HEK293 (cell line): ENCODE measurements around the gene NAP1L2.

ENCODE experiments used
- CTCF ChIA-PET: fragments of 350-600 bp; formaldehyde crosslinking; extraction: SDS; loops from one replicate; lab custom pipeline; 2021; ENCODE audit warnings: antibody characterized with exemption; lab: Yijun Ruan, JAX
- POLR2A ChIA-PET: fragments of 300-600 bp; formaldehyde crosslinking; extraction: SDS; loops from one replicate; lab custom pipeline; 2020; ENCODE audit warnings: antibody characterized with exemption, inconsistent platforms; lab: Yijun Ruan, JAX
- H3K27ac ChIP-seq: fragments of 200-500 bp; sonication (Bioruptor generic); 2 replicates; pipeline ENCODE4 v1.5.1; 2014; ENCODE audit warnings: low read depth, low read length, control low read depth, inconsistent platforms; ENCODE audit errors: extremely low read depth
- H3K36me3 ChIP-seq, 2 experiments: fragments of 200-500 bp in 1 of 2; sonication (Bioruptor generic) in 1 of 2; 1 replicate in 1 of 2; 2 replicates in 1 of 2; pipeline ENCODE4 v1.5.1; 2014 to 2017; ENCODE audit warnings: inconsistent platforms in 2 of 2, low read length in 2 of 2; ENCODE audit not compliant: control insufficient read depth in 2 of 2, insufficient read depth in 1 of 2
- H3K4me1 ChIP-seq: fragments of 200-500 bp; sonication (Bioruptor generic); 2 replicates; pipeline ENCODE4 v1.5.1; 2014; ENCODE audit warnings: mild to moderate bottlenecking, low read length, inconsistent platforms; ENCODE audit not compliant: control insufficient read depth, insufficient read depth
- H3K4me3 ChIP-seq: 2 replicates; pipeline ENCODE4 v1.5.1; 2011; ENCODE audit warnings: low read depth, mild to moderate bottlenecking, control low read depth, low read length, moderate library complexity
- H3K9me3 ChIP-seq: fragments of 200-500 bp; sonication (Bioruptor generic); 2 replicates; pipeline ENCODE4 v1.5.1; 2014; ENCODE audit warnings: low read depth, low read length, inconsistent platforms; ENCODE audit not compliant: control insufficient read depth, insufficient read depth
- FEZF1 ChIP-seq: fragments of 450-650 bp; formaldehyde crosslinking; IDR thresholded peaks from 2 replicates; pipeline ENCODE4 v1.5.1; 2016; ENCODE audit warnings: missing biosample characterization, missing genetic modification characterization
- KLF9 ChIP-seq: fragments of 450-650 bp; formaldehyde crosslinking; IDR thresholded peaks from 2 replicates; pipeline ENCODE4 v1.5.1; 2016; ENCODE audit warnings: missing biosample characterization, missing genetic modification characterization, low read depth
- MEIS1 ChIP-seq: sonication (generic); formaldehyde crosslinking; IDR thresholded peaks from 2 replicates; pipeline ENCODE4 v1.8.1; 2022; ENCODE audit warnings: missing genetic modification reagents, mild to moderate bottlenecking, borderline replicate concordance
- MZF1 ChIP-seq: fragments of 450-650 bp; formaldehyde crosslinking; IDR thresholded peaks from 2 replicates; pipeline ENCODE4 v1.5.1; 2017; ENCODE audit warnings: missing biosample characterization, missing genetic modification characterization, borderline replicate concordance
- PRDM1 ChIP-seq: fragments of 450-650 bp; formaldehyde crosslinking; IDR thresholded peaks from 2 replicates; pipeline ENCODE4; 2016; ENCODE audit warnings: missing biosample characterization, missing genetic modification characterization
- SALL2 ChIP-seq: fragments of 450-650 bp; formaldehyde crosslinking; IDR thresholded peaks from 2 replicates; pipeline ENCODE4 v1.5.0; 2017; ENCODE audit warnings: missing biosample characterization, mild to moderate bottlenecking, missing genetic modification characterization, borderline replicate concordance
- ZBTB26 ChIP-seq: fragments of 450-650 bp; formaldehyde crosslinking; optimal IDR thresholded peaks from 2 replicates; pipeline ENCODE3; 2016; ENCODE audit warnings: missing biosample characterization, mild to moderate bottlenecking, missing genetic modification characterization
- ZNF132 ChIP-seq: fragments of 450-650 bp; formaldehyde crosslinking; IDR thresholded peaks from 2 replicates; pipeline ENCODE4 v1.5.1; 2017; ENCODE audit warnings: missing biosample characterization, missing genetic modification characterization, borderline replicate concordance
- ZNF138 ChIP-seq: fragments of 450-650 bp; formaldehyde crosslinking; IDR thresholded peaks from 2 replicates; pipeline ENCODE4 v1.5.1; 2016; ENCODE audit warnings: missing biosample characterization, missing genetic modification characterization, borderline replicate concordance
- ZNF24 ChIP-seq: fragments of 450-650 bp; formaldehyde crosslinking; IDR thresholded peaks from 2 replicates; pipeline ENCODE4 v1.5.1; 2016; ENCODE audit warnings: missing biosample characterization, missing genetic modification characterization
- ZNF274 ChIP-seq, 2 experiments: fragments of 200-500 bp in 1 of 2; fragments of 450-650 bp in 1 of 2; sonication (Bioruptor generic) in 1 of 2; formaldehyde crosslinking in 1 of 2; IDR thresholded peaks; 2 replicates each; pipeline versions ENCODE4 v1.5.1 to v1.6.1; 2014 to 2016; ENCODE audit warnings: borderline replicate concordance in 1 of 2, inconsistent platforms in 1 of 2, low read length in 1 of 2, missing biosample characterization in 1 of 2, missing genetic modification characterization in 1 of 2
- ZNF394 ChIP-seq: fragments of 450-650 bp; formaldehyde crosslinking; IDR thresholded peaks from 2 replicates; pipeline ENCODE4 v1.5.1; 2016; ENCODE audit warnings: missing biosample characterization, missing genetic modification characterization, mild to moderate bottlenecking, moderate library complexity, borderline replicate concordance
- ZNF426 ChIP-seq: fragments of 450-650 bp; formaldehyde crosslinking; IDR thresholded peaks from 2 replicates; pipeline ENCODE4 v1.5.1; 2017; ENCODE audit warnings: missing biosample characterization, missing genetic modification characterization, mild to moderate bottlenecking, inconsistent platforms, moderate library complexity
- ZNF544 ChIP-seq: fragments of 450-650 bp; formaldehyde crosslinking; IDR thresholded peaks from 2 replicates; pipeline ENCODE4 v1.5.0; 2017; ENCODE audit warnings: missing biosample characterization, missing genetic modification characterization
- ZNF555 ChIP-seq: fragments of 450-650 bp; formaldehyde crosslinking; conservative IDR thresholded peaks from 2 replicates; pipeline ENCODE4 v1.5.1; 2017; ENCODE audit warnings: missing biosample characterization, mild to moderate bottlenecking, missing genetic modification characterization, inconsistent platforms
- ZNF571 ChIP-seq: fragments of 450-650 bp; formaldehyde crosslinking; IDR thresholded peaks from 2 replicates; pipeline ENCODE4 v1.5.0; 2017; ENCODE audit warnings: missing biosample characterization, missing genetic modification characterization
- ZNF777 ChIP-seq: fragments of 450-650 bp; formaldehyde crosslinking; IDR thresholded peaks from 2 replicates; pipeline ENCODE4 v1.5.1; 2017; ENCODE audit warnings: missing biosample characterization, missing genetic modification characterization, borderline replicate concordance
- ZNF785 ChIP-seq: fragments of 450-650 bp; formaldehyde crosslinking; IDR thresholded peaks from 2 replicates; pipeline ENCODE4 v1.5.1; 2016; ENCODE audit warnings: missing biosample characterization, missing genetic modification characterization
- ZNF830 ChIP-seq: fragments of 450-650 bp; IDR thresholded peaks from 2 replicates; pipeline ENCODE4 v1.5.0; 2018; ENCODE audit warnings: missing biosample characterization, missing genetic modification characterization, low read depth, mild to moderate bottlenecking, moderate library complexity
- TF ChIP-seq, protein P1 (sequence below): fragments of 450-650 bp; formaldehyde crosslinking; IDR thresholded peaks from 2 replicates; pipeline ENCODE4 v1.5.1; 2016; ENCODE audit warnings: missing biosample characterization, missing genetic modification characterization
- TF ChIP-seq, protein P2 (sequence below): fragments of 450-650 bp; IDR thresholded peaks from 2 replicates; pipeline ENCODE4 v1.5.1; 2018; ENCODE audit warnings: missing biosample characterization, missing genetic modification characterization
- TF ChIP-seq, protein P3 (sequence below): fragments of 450-650 bp; formaldehyde crosslinking; IDR thresholded peaks from 2 replicates; pipeline ENCODE4; 2016; ENCODE audit warnings: missing biosample characterization, missing genetic modification characterization
- TF ChIP-seq, protein P4 (sequence below): fragments of 450-650 bp; formaldehyde crosslinking; IDR thresholded peaks from 2 replicates; pipeline ENCODE4 v1.5.1; 2017; ENCODE audit warnings: missing biosample characterization, missing genetic modification characterization

Gene NAP1L2

GRCh38 chrX:73239242-73239641, 24.6 kb upstream of the NAP1L2 start (continued):
- TF ChIP-seq ZNF426 (tag by site-specific recombination) = no peak
- no peak for TF ChIP-seq ZNF571 (tag by site-specific recombination)
- TF ChIP-seq ZNF274 (IDR thresholded peaks at IDR 0.05; ENCODE audit: low read length) = no peak
- no peak for TF ChIP-seq ZNF274 (tag by site-specific recombination; IDR thresholded peaks at IDR 0.05; ENCODE audit: borderline replicate concordance)
- TF ChIP-seq, protein P1, sequence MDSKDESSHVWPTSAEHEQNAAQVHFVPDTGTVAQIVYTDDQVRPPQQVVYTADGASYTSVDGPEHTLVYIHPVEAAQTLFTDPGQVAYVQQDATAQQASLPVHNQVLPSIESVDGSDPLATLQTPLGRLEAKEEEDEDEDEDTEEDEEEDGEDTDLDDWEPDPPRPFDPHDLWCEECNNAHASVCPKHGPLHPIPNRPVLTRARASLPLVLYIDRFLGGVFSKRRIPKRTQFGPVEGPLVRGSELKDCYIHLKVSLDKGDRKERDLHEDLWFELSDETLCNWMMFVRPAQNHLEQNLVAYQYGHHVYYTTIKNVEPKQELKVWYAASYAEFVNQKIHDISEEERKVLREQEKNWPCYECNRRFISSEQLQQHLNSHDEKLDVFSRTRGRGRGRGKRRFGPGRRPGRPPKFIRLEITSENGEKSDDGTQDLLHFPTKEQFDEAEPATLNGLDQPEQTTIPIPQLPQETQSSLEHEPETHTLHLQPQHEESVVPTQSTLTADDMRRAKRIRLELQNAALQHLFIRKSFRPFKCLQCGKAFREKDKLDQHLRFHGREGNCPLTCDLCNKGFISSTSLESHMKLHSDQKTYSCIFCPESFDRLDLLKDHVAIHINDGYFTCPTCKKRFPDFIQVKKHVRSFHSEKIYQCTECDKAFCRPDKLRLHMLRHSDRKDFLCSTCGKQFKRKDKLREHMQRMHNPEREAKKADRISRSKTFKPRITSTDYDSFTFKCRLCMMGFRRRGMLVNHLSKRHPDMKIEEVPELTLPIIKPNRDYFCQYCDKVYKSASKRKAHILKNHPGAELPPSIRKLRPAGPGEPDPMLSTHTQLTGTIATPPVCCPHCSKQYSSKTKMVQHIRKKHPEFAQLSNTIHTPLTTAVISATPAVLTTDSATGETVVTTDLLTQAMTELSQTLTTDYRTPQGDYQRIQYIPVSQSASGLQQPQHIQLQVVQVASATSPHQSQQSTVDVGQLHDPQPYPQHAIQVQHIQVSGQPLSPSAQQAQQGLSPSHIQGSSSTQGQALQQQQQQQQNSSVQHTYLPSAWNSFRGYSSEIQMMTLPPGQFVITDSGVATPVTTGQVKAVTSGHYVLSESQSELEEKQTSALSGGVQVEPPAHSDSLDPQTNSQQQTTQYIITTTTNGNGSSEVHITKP (tag by site-specific recombination) = no peak
- TF ChIP-seq, protein P2, sequence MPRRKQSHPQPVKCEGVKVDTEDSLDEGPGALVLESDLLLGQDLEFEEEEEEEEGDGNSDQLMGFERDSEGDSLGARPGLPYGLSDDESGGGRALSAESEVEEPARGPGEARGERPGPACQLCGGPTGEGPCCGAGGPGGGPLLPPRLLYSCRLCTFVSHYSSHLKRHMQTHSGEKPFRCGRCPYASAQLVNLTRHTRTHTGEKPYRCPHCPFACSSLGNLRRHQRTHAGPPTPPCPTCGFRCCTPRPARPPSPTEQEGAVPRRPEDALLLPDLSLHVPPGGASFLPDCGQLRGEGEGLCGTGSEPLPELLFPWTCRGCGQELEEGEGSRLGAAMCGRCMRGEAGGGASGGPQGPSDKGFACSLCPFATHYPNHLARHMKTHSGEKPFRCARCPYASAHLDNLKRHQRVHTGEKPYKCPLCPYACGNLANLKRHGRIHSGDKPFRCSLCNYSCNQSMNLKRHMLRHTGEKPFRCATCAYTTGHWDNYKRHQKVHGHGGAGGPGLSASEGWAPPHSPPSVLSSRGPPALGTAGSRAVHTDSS (tag by site-specific recombination) = no peak
- no peak for TF ChIP-seq ZNF394
- TF ChIP-seq MZF1 (tag by site-specific recombination) = no peak
- TF ChIP-seq ZNF132 (tag by site-specific recombination) = no peak
- TF ChIP-seq MEIS1 = no peak
- no peak for TF ChIP-seq PRDM1 (tag by site-specific recombination)
- no peak for TF ChIP-seq ZNF785 (tag by site-specific recombination)
- no peak for TF ChIP-seq ZBTB26 (tag by site-specific recombination)

DNA sequence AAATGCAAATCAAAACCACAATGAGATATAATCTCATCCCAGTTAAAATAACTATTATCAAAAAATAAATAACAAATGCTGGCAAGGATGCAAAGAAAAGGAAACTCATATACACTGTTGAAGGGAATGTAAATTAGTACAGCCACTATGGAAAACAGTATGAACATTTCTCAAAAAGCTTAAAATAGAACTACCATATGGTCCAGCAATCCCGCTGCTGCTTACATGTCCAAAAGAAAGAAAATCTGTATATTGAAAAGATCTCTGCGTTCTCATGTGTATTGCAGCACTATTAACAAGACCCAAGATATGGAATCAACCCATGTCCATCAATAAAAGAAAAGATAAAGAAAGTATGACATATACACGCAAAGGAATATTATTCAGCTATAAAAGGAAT, 3.0 kb upstream of the NAP1L2 start:
- CTCF ChIA-PET = no interaction called here
- TF ChIP-seq FEZF1 (no peak), KLF9 (no peak), ZNF138 (tag by site-specific recombination) (no peak), ZNF777 (tag by site-specific recombination) (no peak), SALL2 (tag by site-specific recombination) (no peak)
- Histone ChIP-seq H3K4me1 (no peaks in the 10 kb centered on the region), H3K36me3 (no peaks in the 10 kb centered on the region), H3K27ac (no peak overlapping the region), H3K4me3 (no peak overlapping the region), H3K9me3 (no peaks in the 10 kb centered on the region; the same call in 1 of the 2 replicates)
- POLR2A ChIA-PET = no interaction called here

GRCh38 chrX:73215246-73215645, 595 bp upstream of the NAP1L2 start:
- Histone ChIP-seq H3K4me1 (no peaks in the 10 kb centered on the region), H3K36me3 (no peaks in the 10 kb centered on the region), H3K27ac (no peak overlapping the region), H3K9me3 (no peaks in the 10 kb centered on the region; the same call in 1 of the 2 replicates), H3K4me3 (peak overlapping the region; percentile 36)
- POLR2A ChIA-PET = interaction anchor here (0.6 kb wide), 1 partner anchor 15 kb away, joined by 3 read pairs; no protein-coding TSS in a partner anchor
- CTCF ChIA-PET = interaction anchor here (0.7 kb wide), 2 partner anchors 28 to 1088 kb away, joined by 3 read pairs; no protein-coding TSS in a partner anchor
- TF ChIP-seq ZNF830 (tag by site-specific recombination) = no peak
- TF ChIP-seq, protein P3, sequence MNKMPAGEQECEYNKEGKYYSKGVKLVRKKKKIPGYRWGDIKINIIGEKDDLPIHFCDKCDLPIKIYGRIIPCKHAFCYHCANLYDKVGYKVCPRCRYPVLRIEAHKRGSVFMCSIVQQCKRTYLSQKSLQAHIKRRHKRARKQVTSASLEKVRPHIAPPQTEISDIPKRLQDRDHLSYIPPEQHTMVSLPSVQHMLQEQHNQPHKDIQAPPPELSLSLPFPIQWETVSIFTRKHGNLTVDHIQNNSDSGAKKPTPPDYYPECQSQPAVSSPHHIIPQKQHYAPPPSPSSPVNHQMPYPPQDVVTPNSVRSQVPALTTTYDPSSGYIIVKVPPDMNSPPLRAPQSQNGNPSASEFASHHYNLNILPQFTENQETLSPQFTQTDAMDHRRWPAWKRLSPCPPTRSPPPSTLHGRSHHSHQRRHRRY = no peak
- TF ChIP-seq ZNF24 (tag by site-specific recombination) = no peak
- no peak for TF ChIP-seq ZNF544 (tag by site-specific recombination)
- no peak for TF ChIP-seq ZNF785 (tag by site-specific recombination)
- TF ChIP-seq, protein P4, sequence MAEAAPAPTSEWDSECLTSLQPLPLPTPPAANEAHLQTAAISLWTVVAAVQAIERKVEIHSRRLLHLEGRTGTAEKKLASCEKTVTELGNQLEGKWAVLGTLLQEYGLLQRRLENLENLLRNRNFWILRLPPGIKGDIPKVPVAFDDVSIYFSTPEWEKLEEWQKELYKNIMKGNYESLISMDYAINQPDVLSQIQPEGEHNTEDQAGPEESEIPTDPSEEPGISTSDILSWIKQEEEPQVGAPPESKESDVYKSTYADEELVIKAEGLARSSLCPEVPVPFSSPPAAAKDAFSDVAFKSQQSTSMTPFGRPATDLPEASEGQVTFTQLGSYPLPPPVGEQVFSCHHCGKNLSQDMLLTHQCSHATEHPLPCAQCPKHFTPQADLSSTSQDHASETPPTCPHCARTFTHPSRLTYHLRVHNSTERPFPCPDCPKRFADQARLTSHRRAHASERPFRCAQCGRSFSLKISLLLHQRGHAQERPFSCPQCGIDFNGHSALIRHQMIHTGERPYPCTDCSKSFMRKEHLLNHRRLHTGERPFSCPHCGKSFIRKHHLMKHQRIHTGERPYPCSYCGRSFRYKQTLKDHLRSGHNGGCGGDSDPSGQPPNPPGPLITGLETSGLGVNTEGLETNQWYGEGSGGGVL (tag by site-specific recombination) = no peak
- no peak for TF ChIP-seq ZNF555 (tag by site-specific recombination)
